NB4 (cell line): ENCODE results near the gene MAP1B.

Experiments
- MYC ChIP-seq: IDR thresholded peaks from 2 replicates; pipeline ENCODE4 v1.6.1; 2011; ENCODE audit warnings: low read depth, low read length
- POLR2A ChIP-seq: IDR thresholded peaks from 2 replicates; pipeline ENCODE4 v1.6.1; 2011; ENCODE audit warnings: mild to moderate bottlenecking; ENCODE audit not compliant: insufficient read length; ENCODE audit errors: extremely low read depth
- TF ChIP-seq, protein P1 (sequence below): IDR thresholded peaks from one replicate; pipeline ENCODE4 v1.5.1; 2012; ENCODE audit warnings: low read depth, low read length
- TF ChIP-seq, protein P2 (sequence below): IDR thresholded peaks from 2 replicates; pipeline ENCODE4 v1.6.1; 2011; ENCODE audit warnings: low read depth, low read length

DNA sequence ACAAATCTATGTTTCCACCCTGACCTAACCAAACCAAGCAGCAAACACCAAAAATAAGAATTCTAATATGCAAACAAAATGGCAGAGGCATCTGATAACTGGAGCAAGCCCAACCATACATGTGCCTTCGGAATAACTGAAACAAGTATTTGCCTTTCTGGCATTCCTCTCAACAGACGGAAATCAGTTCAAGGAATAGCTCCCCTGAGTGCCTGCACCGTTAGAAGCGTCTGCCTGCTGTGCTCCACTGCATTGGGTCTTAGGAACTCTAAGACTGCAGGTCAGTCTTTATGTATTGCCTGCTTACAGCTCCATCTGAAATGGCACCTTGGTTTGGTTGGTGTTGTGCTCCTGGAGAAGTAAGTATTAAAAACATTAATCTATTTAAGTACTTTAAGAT, 114.3 kb downstream of the MAP1B start:
- TF ChIP-seq, protein P1, sequence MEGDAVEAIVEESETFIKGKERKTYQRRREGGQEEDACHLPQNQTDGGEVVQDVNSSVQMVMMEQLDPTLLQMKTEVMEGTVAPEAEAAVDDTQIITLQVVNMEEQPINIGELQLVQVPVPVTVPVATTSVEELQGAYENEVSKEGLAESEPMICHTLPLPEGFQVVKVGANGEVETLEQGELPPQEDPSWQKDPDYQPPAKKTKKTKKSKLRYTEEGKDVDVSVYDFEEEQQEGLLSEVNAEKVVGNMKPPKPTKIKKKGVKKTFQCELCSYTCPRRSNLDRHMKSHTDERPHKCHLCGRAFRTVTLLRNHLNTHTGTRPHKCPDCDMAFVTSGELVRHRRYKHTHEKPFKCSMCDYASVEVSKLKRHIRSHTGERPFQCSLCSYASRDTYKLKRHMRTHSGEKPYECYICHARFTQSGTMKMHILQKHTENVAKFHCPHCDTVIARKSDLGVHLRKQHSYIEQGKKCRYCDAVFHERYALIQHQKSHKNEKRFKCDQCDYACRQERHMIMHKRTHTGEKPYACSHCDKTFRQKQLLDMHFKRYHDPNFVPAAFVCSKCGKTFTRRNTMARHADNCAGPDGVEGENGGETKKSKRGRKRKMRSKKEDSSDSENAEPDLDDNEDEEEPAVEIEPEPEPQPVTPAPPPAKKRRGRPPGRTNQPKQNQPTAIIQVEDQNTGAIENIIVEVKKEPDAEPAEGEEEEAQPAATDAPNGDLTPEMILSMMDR = no peak
- TF ChIP-seq POLR2A (no peak), MYC (no peak)
- TF ChIP-seq, protein P2, sequence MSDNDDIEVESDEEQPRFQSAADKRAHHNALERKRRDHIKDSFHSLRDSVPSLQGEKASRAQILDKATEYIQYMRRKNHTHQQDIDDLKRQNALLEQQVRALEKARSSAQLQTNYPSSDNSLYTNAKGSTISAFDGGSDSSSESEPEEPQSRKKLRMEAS = no peak
